ENCODE data around the gene GASK1B.

The GASK1B gene

DNA sequence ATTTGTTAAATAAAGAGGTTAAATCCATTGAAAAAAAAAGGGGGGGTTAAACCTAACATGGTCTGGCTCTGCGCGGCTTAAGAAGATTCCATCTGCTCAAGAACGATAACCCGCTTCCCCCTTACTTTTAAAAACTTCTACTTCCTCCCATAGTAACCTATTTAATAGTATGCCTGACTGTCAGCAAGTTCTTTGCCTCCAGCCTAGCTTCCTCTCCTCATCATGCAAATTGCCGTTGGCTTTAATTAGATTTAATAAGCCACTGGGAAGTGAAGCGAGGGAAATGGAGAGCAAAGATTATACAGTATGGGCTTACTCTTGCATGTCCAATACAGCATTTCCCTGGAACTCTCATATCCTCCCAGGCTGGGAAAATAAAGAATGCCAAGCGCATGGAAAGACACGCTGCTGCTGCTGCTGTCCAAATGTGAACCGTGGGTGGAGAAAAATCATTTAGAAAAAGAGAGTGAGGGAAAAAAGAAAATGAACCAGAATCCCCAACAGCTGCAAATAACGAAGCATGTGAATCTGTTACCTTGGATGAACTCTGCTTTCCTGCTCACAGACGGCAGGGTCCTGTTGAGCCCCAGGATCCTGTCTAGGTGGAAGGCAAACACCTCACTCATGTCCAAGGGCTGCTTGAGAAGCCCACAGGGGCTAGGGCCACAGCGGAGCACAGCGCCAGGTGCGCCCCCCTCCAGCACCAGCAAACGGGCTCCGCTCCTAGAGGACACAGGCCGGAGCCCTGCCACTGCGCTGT is 2.7 kb downstream of the GASK1B start:
- ATAC-seq (ENCODE audit: low read depth) (no peak), DNase-seq (ENCODE audit: low spot score) (no peak)
- H3K27ac ChIP-seq (ENCODE audit: poor library complexity, severe bottlenecking) = no peak overlapping the region
- H3K4me1 ChIP-seq (ENCODE audit: insufficient read depth, poor library complexity, severe bottlenecking) = peaks cover 16% of the 10 kb centered on the region
- no peaks in the 10 kb centered on the region for H3K27me3 ChIP-seq (ENCODE audit: insufficient read depth, poor library complexity, severe bottlenecking)
- no peak overlapping the region for H3K4me3 ChIP-seq (ENCODE audit: severe bottlenecking)
- TF ChIP-seq, protein P1, sequence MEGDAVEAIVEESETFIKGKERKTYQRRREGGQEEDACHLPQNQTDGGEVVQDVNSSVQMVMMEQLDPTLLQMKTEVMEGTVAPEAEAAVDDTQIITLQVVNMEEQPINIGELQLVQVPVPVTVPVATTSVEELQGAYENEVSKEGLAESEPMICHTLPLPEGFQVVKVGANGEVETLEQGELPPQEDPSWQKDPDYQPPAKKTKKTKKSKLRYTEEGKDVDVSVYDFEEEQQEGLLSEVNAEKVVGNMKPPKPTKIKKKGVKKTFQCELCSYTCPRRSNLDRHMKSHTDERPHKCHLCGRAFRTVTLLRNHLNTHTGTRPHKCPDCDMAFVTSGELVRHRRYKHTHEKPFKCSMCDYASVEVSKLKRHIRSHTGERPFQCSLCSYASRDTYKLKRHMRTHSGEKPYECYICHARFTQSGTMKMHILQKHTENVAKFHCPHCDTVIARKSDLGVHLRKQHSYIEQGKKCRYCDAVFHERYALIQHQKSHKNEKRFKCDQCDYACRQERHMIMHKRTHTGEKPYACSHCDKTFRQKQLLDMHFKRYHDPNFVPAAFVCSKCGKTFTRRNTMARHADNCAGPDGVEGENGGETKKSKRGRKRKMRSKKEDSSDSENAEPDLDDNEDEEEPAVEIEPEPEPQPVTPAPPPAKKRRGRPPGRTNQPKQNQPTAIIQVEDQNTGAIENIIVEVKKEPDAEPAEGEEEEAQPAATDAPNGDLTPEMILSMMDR (IDR thresholded peaks at IDR 0.05; ENCODE audit: poor library complexity, severe bottlenecking) = no peak
- no peaks in the 10 kb centered on the region for H3K36me3 ChIP-seq (ENCODE audit: low read depth)
- no peaks in the 10 kb centered on the region for H3K9me3 ChIP-seq (ENCODE audit: severe bottlenecking)

DNA sequence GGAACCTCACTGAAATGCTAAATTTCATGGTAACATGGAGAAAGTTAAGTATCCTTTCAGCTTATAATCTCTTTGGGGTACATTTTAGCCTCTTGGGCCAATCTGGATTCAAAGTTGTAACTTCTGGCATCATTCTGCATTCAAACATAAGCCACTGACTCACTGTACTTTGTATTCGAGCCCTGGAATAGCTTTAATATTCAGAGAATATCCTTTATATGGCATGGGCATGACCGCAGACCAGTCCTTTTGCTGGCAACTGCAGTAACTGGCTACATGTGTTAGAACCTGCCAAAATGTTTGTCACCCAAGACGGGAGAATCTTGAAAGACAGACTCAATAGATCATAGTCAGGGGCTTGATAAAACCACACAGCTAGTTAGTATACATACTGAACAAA is 3.3 kb downstream of the GASK1B start:
- H3K27ac ChIP-seq (ENCODE audit: poor library complexity, severe bottlenecking) = no peak overlapping the region
- peaks cover 16% of the 10 kb centered on the region for H3K4me1 ChIP-seq (ENCODE audit: insufficient read depth, poor library complexity, severe bottlenecking)

DNA sequence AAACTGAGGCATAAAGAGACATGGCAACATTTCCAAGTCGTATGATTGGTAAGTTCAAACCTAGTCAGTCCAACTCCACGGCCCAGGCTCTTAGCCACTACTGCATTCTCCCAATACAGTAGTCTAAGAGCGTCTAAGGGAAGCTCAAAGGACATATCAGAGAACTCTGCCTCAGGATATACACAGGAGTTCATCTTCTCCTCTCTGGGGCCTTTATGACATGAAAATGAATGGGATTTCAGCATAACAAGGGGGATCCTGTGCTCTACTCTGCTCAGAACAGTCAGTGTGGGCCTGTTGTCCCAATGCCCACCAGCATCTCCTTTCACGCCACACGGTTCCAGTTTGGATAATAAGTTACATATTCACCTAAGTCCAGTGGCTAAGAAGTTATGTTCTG is 4.2 kb downstream of the GASK1B start:
- H3K9me3 ChIP-seq (ENCODE audit: severe bottlenecking) = no peaks in the 10 kb centered on the region
- H3K27me3 ChIP-seq (ENCODE audit: insufficient read depth, poor library complexity, severe bottlenecking) = no peaks in the 10 kb centered on the region
- DNase-seq (ENCODE audit: low spot score) (no peak), ATAC-seq (ENCODE audit: low read depth) (no peak)
- no peak overlapping the region for H3K4me3 ChIP-seq (ENCODE audit: severe bottlenecking)
- no peak overlapping the region for H3K27ac ChIP-seq (ENCODE audit: poor library complexity, severe bottlenecking)
- H3K36me3 ChIP-seq (ENCODE audit: low read depth) = no peaks in the 10 kb centered on the region
- peaks cover 16% of the 10 kb centered on the region for H3K4me1 ChIP-seq (ENCODE audit: insufficient read depth, poor library complexity, severe bottlenecking)
- TF ChIP-seq, protein P1 (IDR thresholded peaks at IDR 0.05; ENCODE audit: poor library complexity, severe bottlenecking) = no peak

More for the DNA sequence above, 3.3 kb downstream of the GASK1B start:
- Histone ChIP-seq H3K9me3 (ENCODE audit: severe bottlenecking) (no peaks in the 10 kb centered on the region), H3K36me3 (ENCODE audit: low read depth) (no peaks in the 10 kb centered on the region), H3K4me3 (ENCODE audit: severe bottlenecking) (no peak overlapping the region), H3K27me3 (ENCODE audit: insufficient read depth, poor library complexity, severe bottlenecking) (no peaks in the 10 kb centered on the region)
- no peak for DNase-seq (ENCODE audit: low spot score)
- ATAC-seq (ENCODE audit: low read depth) = no peak
- TF ChIP-seq, protein P1 (IDR thresholded peaks at IDR 0.05; ENCODE audit: poor library complexity, severe bottlenecking) = no peak

DNA sequence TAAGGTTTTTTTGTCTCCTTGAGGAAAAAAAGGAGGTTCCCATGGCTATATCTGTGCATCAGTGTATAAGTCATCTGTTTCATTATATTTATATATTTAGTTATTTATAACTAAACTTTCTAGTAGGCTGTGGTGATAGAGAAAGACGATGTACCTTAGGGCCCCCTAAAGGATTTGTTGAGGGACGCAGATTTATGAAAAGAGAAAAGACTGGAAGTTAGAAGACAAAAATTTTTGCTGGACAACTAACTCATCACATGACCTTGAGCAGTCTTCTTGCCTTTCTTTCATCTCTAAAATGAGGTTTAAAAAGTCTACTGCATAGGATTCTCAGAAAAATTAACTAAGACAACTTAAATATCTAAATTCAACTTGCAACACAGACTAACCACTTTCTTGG is 6.1 kb downstream of the GASK1B start:
- peaks cover 10% of the 10 kb centered on the region for H3K4me1 ChIP-seq (ENCODE audit: insufficient read depth, poor library complexity, severe bottlenecking)

More for the DNA sequence above, 6.1 kb downstream of the GASK1B start:
- TF ChIP-seq, protein P1 (IDR thresholded peaks at IDR 0.05; ENCODE audit: poor library complexity, severe bottlenecking) = no peak
- DNase-seq (ENCODE audit: low spot score) (no peak), ATAC-seq (ENCODE audit: low read depth) (no peak)
- no peak overlapping the region for H3K4me3 ChIP-seq (ENCODE audit: severe bottlenecking)
- H3K36me3 ChIP-seq (ENCODE audit: low read depth) = no peaks in the 10 kb centered on the region
- no peak overlapping the region for H3K27ac ChIP-seq (ENCODE audit: poor library complexity, severe bottlenecking)
- H3K9me3 ChIP-seq (ENCODE audit: severe bottlenecking) = no peaks in the 10 kb centered on the region
- no peaks in the 10 kb centered on the region for H3K27me3 ChIP-seq (ENCODE audit: insufficient read depth, poor library complexity, severe bottlenecking)
